Glutamatergic neuron (in vitro differentiated cells): Measurements from ENCODE around the gene PPP1R37. TPM values are rescaled to one million over a fixed set of nuclear protein-coding genes. Genes with fewer than 3 reads are reported as not detected.

Source experiments
- DNase-seq: peaks from one replicate; pipeline ENCODE4 v3.0.0; 2022
- H3K27ac Mint-ChIP-seq: one replicate; pipeline ENCODE4 v1.8.0; 2020; ENCODE audit warnings: mild to moderate bottlenecking, mixed read lengths, inconsistent platforms; ENCODE audit not compliant: unreplicated experiment
- H3K27me3 Mint-ChIP-seq: one replicate; pipeline ENCODE4 v1.8.0; 2020; ENCODE audit warnings: mild to moderate bottlenecking, moderate library complexity, mixed read lengths, inconsistent platforms; ENCODE audit not compliant: unreplicated experiment
- H3K36me3 Mint-ChIP-seq: one replicate; pipeline ENCODE4 v1.8.0; 2020; ENCODE audit warnings: mild to moderate bottlenecking, mixed read lengths, inconsistent platforms; ENCODE audit not compliant: unreplicated experiment
- H3K4me1 Mint-ChIP-seq: one replicate; pipeline ENCODE4 v1.8.0; 2020; ENCODE audit warnings: mild to moderate bottlenecking, low read depth, mixed read lengths, inconsistent platforms; ENCODE audit not compliant: unreplicated experiment
- H3K4me3 Mint-ChIP-seq: one replicate; pipeline ENCODE4 v1.8.0; 2020; ENCODE audit warnings: mild to moderate bottlenecking, mixed read lengths, inconsistent platforms; ENCODE audit not compliant: unreplicated experiment
- H3K9me3 Mint-ChIP-seq: one replicate; pipeline ENCODE4 v1.8.0; 2020; ENCODE audit warnings: mild to moderate bottlenecking, moderate library complexity, mixed read lengths, inconsistent platforms; ENCODE audit not compliant: unreplicated experiment
- CTCF ChIP-seq: fragments of 200-600 bp; sonication (generic); IDR thresholded peaks from one replicate; pipeline ENCODE4 v1.5.0; 2021; ENCODE audit not compliant: partially characterized antibody, unreplicated experiment
- total RNA-seq: library from RNA; stranded (reverse); fragmentation: NEBNext Ultra II Directional; extraction: Animal tissue kit (Norgen Biotek cat#: 25700); gene quantifications from one replicate; pipeline ENCODE4 v1.2.1, GENCODE V29; 2021; ENCODE audit not compliant: unreplicated experiment

Gene PPP1R37
- total RNA-seq, 1 donor from 2014 or later: 49.5 TPM

GRCh38 chr19:45090606-45091005 lies 2.4 kb upstream of the PPP1R37 start:
- Mint-ChIP-seq H3K4me1 (peaks cover 18% of the 10 kb centered on the region), H3K36me3 (no peaks in the 10 kb centered on the region), H3K27me3 (peaks cover 9% of the 10 kb centered on the region), H3K9me3 (peaks cover 15% of the 10 kb centered on the region), H3K27ac (no peak overlapping the region), H3K4me3 (peak overlapping the region; percentile 92)
- TF ChIP-seq CTCF: no peak
- DNase-seq: no peak

GRCh38 chr19:45091031-45091923 lies 1.7 kb upstream of the PPP1R37 start:
- Mint-ChIP-seq H3K27me3 (peaks cover 9% of the 10 kb centered on the region), H3K36me3 (no peaks in the 10 kb centered on the region), H3K4me3 (peak overlapping the region; percentile 92), H3K27ac (peak overlapping the region; percentile 99), H3K9me3 (peaks cover 17% of the 10 kb centered on the region), H3K4me1 (peaks cover 22% of the 10 kb centered on the region)
- DNase-seq: peak; percentile 99
- no peak for TF ChIP-seq CTCF

- Mint-ChIP-seq H3K9me3 (peaks cover 24% of the 10 kb centered on the region), H3K4me3 (peak overlapping the region; percentile 98), H3K36me3 (no peaks in the 10 kb centered on the region), H3K4me1 (peaks cover 46% of the 10 kb centered on the region), H3K27ac (peak overlapping the region; percentile 90), H3K27me3 (peaks cover 15% of the 10 kb centered on the region)
- TF ChIP-seq CTCF: no peak
- no peak for DNase-seq
Observed at GRCh38 chr19:45094137-45094536, 1.2 kb downstream of the PPP1R37 start.

- peaks cover 50% of the 10 kb centered on the region for H3K4me1 Mint-ChIP-seq
- DNase-seq: no peak
- H3K27ac Mint-ChIP-seq: peak overlapping the region; percentile 46
- no peak for TF ChIP-seq CTCF
- H3K36me3 Mint-ChIP-seq: no peaks in the 10 kb centered on the region
- peaks cover 17% of the 10 kb centered on the region for H3K27me3 Mint-ChIP-seq
- peaks cover 24% of the 10 kb centered on the region for H3K9me3 Mint-ChIP-seq
- peak overlapping the region; percentile 98 for H3K4me3 Mint-ChIP-seq
Observed at GRCh38 chr19:45094707-45095106, 1.7 kb downstream of the PPP1R37 start.
